T follicular helper cell (primary cell): ENCODE results near the gene ALK.
A peak's percentile ranks its signal among the peaks of the same experiment; 100 is the strongest.

Experiments
- DNase-seq: peaks from one replicate; pipeline ENCODE4 v3.0.0-alpha.2; 2020; ENCODE audit warnings: low read depth

The ALK gene

DNA sequence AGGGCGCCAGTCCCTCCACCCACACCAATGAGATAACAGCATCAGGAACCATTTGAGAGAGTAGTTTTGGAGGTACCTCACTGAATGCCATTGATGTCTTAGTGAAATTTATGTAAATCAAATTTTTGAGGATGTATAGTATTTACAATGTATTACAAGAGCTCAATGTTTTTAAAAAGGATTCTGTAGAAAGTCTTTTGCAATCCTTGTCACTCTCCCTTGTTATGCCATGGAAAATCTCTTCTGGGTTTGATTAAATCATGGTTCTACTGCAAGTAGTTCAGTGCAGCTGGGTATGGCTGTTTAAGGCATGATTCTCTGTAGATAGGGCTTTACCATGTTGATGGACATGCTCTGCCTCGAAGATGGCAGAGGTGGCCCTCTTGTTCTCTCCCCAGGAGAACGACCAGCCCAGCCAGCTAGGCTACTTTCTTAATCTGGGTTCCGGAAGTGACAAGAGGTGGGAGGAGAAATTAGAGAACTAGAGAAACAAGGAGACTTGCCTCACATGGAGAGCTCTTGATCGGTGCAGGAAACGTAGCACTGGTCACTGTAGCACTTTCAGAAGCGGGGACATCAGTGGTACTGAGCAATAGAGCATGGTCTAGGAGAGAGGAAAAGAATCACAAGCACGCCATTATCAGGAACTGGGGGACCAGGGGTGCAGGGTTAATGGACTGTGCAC is 603.4 kb downstream of the ALK start:
- no peak for DNase-seq

DNA sequence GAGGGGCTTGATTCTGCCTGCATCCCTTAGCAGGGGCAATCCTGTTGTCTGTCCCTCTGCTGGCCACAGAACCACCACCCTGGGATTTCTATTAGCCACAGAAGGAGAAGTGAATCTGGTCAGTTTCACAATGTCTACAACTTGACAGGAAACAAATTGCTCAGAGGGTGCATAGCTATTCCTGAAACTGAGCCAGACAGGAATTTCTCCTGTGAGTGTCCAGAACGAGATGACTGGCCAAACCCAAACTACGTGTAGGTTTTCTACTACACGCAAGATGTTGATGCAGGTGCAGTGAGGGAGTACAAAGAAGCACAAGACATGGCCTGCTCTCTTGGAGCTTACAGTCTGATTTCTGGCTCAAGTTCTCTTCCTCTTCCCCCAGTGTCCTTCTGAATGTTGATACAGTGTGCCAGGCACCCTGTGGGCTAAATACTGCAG is 604.3 kb downstream of the ALK start:
- DNase-seq = no peak

DNA sequence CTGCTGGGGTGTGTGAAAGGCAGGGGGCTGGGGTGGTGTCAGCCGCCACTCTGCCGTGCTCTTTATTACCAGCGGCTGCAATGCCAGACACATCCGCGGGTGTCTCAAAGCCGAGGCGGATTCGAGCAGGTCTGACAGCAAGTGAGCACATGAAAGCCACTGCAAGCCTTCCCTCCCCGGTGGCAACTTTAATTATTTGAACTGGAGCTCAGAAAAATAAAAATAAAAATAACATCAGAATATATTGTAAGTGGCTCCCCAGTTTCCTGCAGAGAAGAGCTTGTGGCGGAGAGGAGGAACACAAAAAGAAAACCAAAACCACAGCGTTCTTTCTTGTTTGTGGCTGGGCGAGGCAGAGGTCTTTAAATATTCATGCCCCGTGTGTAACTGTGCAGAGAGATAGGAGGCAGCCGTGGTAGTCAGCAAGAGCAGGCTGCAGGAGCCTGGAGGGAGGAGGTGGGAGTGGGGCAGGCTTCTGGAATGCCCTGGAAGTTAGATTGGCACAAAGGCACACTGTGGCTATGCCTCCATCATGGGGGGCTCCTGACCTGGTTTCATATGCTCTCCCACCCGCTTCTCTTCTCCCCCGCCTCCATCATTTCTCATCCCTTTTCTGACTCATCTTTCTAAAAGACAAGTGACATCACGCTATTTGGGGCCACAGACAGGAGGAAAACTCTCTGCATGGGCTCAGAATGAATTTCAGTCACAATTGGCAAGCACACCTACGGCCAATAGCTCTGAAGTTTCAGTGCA is 606.4 kb downstream of the ALK start:
- peak; percentile 14 for DNase-seq

DNA sequence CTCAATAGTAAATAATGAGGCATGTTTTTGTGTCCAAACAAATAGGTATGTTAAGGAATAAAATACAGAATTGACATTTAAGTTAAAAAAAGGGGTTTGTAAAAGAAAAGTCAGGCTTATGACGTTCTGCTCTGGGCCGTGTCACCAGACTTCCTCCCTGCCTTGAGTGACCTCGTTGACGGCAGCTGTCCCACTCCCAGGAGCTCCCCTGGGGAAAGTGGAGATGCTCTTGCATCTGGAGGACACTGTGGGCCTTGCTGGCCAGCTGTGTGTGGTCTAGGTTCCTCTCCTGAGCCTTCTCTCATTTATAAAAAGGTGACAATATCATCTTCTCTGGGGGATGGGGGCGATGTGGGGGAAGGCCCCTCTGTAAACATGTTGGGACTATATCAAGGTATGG is 609.9 kb downstream of the ALK start:
- no peak for DNase-seq

DNA sequence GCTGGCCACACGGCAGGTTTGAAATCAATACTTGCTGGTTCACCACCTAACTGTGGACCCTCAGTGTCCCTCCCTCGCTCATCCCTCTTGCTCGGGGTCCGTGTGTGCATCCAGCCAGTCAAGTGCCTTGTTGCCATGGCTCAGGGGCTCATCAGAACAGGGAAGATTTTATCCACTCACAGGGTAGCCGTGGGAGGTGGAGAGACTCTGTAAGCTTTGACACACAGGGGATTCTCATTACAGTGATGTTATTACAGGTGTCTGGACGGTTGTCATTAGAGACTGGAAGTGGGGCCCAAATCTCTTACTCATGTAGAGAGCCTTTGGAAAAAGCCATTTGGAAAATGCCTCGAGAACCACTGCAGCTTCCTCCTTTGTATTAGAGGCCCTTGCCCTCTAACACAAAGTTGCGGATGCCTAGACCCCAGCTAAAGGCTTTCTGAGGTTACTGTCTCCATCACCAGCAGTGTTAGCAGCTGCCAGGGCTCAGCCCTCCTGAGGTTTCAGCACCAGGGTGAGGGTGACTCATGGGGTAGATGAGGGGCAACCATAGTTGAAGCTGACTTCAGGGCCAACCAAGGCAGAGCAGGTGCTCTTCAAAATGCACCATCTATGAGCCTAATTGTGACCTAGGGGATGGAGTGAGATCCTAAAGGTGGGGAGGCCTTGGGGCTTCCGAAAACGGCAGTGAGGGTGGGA is 610.6 kb downstream of the ALK start:
- DNase-seq = no peak

DNA sequence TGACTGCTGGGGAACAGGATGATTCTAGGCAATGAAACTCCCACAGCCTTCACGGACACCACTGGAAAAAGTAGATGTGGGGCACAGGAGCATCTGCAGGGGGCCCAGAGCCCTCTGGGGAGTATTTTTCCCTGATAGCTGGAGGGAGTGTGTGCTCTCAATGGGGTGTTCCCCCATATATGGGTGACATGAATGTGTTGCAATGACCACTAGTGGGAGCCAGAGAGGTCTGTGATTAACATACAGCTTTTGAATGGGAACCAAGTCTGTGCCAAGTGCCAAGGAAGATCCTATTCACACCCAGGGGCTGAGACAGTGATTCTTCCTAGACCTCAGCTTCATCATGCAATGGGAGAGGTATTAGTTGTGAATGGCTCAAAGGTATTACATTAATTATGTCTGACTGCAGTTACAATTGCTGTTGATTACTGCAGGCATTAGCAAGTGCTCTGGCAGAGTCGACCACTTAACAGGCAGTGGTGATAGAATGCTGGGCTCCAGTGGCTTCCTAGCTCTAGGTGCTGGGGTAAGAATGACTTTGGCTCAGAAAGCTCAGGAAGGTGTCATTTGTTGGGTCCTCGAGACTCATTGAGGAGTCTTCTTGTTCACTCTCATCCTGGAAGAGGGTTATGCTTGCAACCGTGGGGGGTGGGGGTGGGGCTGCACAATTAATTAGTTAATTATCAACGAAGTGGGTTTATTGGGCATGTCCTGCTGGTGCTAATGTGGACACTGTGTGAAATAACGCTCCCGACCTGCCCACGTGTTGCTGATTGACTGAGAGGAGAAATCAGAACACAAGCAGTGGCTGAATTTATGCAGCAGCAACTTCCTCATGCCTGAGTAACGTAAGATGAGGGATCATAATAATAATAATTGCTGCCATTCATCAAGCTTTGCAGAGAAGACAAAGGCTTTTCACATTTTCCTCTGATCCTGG is 612.0 kb downstream of the ALK start:
- peak; percentile 24 for DNase-seq

DNA sequence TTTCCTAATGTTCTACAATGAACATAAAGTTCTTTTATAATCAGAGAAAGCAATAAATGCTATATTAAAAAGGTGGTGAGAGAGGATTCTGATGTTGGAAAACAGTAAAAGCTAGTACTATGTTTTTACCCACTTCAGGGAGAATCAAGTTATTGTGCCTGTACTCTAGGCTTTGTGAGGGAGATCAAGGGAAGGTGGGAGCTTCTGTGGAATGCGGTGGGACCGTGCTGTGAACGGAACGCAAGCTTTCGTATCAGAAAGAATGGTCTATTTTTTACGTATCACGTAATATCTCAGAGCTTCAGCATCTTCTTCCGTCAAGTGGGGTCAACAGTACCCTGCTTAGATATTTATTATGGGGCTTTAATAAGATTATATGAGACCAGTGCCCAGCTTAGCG is 613.0 kb downstream of the ALK start:
- DNase-seq = no peak

DNA sequence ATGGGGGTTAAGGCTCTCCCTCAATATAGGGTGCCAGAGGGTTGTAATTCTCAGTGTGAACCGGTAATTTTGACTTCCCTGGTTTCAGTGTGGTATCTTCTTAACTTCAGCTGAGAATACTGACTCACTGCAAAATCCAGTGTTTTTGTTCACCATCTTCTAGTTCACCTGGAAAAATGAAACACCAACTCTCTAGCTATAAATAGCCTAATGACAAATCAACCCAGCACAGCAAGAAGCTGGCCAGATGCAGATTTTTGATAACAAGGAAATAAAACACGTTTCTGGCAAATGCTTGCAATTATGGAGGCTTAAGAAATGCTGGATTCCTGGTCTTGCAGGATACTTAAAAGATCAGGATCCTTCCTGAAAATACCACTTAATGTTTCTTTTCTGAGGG is 613.9 kb downstream of the ALK start:
- no peak for DNase-seq

DNA sequence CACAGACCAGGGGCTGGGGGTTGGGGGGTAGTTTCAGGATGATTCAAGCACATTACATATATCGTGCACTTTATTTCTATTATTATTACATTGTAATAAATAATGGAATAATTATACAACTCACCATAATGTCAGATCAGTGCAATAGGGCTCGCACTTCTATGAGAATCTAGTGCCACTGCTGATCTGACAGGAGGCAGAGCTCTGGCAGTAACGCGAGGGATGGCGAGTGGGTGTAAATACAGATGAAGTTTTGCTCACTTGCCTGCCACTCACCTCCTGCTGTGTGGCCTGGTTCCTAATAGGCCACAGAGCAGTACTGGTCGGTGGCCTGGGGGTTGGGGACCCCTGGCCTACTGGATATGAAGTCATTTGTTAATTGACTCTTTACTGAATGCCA is 615.6 kb downstream of the ALK start:
- DNase-seq = no peak

DNA sequence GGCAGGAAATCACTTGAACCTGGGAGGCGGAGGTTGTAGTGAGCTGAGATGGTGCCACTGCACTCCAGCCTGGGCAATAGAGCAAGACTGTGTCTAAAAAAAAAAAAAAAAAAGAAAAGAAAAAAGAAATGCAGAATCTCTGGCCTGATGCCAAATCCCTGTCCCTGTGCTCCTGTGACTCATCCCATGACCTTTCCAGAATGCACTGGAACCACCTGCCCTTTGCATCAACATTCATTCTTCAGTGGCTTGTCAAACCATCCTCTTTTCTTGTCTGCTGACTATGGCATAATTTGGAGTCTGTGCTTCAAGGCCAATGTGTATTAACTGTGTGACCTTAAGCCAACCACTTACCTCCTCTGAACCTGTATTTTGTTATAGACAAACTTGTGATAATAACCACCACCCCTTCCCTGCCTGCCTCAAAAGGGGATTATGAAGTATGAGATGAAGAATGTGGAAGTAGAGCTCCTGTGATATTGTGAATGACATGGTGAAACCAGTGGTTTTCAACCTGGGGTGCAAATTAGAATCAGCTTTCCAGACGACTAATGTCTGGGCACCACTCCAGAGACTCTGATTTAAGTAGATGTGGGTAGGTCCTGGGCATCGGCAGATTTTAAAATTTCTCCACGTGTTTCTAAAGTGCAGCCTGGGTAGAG is 616.9 kb downstream of the ALK start:
- DNase-seq = no peak

DNA sequence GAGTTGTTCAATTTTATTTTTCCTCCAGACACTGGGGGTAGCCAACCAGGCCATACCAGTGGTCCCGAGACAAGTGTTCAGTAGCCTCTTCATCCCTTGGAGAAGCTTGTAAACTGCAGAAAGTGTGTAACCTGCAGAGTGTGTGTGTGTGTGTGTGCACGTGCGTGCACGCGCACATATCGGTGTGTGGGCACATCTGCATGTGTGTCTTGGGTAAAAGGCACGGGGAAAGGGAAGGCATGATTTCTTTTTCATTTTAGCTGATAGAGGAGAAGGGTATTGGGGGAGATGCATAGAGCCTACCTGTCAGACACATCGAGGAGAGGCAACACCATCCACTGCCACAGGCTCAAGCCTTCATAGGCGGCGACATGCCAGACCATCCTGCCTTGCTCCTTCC is 624.8 kb downstream of the ALK start:
- DNase-seq = no peak

DNA sequence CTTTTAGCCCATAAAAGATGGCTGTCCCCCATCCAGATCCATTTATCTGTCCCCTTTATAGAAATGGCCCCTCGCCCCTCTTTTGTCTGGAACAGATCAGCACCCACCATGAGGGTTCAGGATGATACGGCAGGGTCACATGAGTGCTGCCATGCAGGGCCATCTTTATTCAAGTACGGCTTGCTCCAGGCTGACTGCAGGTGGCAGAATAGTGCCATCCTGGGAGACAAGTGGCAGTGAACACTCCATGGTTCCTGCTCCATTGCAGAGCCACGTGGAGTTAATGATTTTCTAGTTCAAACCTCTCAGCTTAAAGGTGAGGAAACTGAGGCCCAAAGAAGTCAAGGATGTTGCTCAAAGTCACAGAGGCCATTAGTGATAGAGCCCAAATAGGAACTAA is 625.5 kb downstream of the ALK start:
- no peak for DNase-seq

DNA sequence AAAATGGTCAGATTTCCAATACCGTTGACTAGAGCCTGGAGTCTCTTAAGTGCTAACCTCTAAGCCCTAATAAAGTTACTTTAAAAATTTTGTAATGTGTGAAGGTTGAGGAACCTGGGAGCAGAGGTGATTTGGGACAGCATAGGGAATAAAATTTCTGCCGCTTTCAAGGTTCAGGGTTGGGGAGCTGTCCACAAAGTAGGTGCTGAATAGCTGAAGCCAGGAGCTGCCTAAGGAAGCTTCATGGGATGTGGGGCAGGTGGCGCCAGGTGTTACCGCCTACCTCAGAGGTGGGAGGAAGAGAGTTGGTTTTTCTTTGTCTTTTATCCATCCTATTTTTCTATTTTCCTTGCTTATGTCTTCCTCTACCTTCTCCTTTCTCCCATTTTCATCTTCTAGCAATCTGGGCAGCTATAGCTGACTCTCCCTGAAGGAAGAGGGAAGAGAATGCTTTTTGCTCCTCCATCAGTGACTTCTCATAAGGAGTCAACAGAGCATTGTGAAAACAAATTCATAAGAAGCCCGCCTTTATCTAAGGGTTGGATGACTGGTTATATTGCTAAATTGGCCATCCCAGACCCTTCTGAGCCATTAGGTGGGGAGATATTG is 627.5 kb downstream of the ALK start:
- DNase-seq = no peak

DNA sequence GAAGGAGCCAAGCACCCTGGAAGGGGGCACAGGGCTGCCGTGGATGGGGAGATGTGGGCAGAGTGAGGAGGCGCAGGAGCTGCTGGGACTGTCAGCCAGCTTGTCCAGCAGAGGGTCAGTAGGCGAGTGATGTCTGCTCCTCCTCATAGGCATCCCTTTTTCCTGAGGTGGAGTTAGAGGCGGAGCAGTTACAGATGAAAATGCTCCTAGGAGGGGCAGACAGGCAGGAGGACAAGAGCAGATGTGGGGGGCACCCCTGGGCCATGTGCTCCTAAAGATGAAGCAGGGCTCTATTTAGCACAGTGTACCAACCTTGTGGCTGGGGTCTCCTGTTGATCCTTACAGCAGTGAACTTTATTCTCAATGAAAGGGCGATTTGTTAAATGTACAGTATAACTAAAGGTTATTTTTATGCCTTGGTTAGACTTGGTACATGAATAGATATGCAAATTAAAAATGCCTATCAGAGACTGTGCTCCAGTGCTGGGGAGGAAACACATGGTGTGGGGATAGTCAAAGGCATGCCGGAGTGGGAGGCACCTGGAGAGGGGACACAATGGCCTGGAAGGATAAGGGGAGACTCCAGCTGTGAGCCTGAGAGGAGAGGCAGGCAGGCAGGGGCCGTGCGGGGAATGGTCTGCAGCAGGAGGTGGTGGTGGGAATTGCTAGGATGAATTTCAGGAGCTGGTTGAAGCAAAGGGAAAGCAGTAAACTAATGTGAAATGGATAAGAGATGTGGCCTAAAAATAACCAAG is 630.9 kb downstream of the ALK start:
- no peak for DNase-seq

DNA sequence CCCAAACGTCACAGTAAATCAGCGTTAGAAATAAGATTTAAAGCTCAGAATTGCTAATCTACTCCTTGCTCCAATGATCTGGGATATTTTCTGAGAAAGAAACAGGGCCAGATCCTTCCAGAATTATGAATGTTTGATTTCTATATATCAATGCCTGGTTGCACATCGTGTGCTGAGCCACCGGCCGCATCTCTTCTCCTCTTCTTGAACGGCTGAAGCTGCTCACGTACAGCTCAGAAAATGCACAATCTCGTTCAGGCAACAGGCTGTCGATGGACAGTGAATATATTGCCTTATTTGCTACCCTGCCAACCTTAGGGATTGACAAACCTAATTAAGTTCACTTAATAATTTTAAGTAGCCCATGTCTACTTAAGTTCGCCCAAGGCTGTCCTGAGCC is 636.7 kb downstream of the ALK start:
- DNase-seq = no peak

DNA sequence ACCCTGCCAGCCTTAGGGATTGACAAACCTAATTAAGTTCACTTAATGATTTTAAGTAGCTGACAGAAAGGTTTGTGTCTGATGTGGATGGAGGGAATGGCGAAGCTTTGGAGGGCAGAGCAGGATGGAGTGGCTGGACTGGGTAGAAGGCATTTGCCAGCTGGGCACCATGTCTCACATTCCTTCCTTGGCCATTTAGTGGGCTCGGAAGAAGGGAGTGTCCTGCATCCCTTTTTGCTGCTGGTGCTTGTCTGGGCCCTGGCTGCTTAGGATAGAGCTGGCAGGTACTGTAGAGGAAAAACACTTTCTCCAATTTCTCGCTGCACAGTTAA is 639.5 kb downstream of the ALK start:
- DNase-seq = no peak

DNA sequence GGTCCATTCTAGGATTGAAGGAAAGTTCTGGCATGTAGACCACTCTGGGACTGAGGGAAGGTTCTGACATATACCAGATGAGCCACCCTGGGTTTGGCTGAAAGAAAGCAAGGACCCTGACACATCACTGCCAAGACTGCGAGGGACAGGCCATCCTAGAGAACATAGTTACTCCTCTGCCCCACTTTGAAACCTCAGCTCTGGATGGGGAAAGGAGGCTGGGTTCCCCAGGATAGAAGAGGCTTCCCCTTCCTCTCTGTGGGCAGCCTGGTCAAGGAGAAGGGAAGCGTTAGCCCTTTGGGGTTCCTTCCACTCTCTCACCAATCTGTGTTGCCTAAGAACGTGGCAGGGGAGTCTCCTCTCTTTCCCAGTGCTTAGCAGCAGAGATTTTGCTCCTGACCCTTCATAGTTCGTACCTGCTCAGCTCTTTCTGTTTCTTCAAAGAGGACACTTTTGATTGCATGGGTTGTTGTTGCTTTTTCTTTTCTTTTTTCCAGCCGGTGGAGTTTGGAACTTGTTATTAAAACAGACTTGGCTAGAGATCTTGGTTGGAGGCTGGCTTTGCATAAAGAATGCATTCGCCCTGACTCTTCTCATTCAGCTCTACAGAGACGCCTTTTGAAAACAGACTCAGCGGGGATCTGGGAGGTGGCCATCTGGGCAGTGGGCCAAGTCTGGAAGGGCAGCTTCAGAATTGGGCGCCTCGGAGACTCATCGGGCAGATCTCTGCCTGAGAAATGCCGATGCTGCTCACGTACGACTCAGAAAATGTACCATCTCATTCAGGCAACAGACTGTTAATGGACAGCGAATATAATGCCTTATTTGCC is 640.1 kb downstream of the ALK start:
- DNase-seq = no peak

DNA sequence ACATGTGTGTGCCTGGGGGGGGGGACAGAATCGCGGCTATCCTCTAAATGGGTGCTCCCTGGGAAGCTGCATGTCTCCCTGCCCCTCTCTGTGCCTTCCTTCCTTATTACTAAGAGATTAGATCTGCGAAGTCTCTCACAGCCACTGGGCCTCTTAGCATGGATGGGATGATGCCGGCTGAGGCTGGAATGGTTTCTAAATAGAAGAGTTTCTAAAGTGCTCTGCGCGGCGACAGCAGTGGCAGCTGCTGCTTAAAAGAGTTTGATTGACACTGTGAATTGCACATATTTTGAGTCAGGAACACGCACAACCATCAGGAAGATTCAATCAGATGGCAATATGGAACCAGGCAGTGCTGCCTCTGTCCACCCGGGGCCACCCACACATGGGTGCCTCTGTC is 642.4 kb downstream of the ALK start:
- DNase-seq = no peak

DNA sequence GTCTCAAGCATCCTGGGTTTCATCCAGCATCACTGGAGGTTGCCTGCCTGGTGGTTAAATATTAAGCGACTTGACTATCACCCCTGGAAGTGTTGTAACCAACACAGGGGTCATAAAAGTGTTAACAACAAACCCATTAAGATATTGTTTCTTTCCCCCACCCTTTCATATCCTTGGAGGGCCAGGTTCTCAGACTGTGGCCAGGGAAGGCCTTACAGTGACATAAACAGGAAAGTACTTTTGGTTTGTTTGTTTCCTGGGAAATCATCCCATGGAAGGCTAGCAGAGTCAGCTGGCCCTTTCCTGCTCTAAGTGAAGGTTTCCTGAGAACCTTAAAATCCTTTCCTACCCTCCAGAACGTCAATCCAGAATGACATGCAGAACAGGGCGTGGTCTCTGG is 645.2 kb downstream of the ALK start:
- DNase-seq = no peak

DNA sequence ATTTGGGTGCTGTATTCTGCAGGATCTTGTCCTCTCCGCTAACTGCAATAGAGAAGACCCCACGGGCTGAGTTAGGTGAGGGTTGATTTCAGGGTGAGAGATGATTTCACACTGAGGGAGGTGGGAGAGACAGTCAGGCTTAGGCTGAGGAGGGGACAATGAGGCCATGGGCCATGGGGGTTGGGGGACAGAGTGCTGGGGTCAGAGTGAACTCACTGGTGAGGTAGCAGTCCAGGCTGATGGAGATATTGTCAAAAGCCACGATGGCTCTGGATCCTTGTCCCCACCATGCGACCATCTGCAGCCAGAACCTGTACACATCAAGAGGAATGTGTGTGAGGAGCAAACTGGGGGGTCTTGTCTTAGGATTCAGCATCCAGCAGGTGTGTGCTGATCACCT is 646.2 kb downstream of the ALK start:
- DNase-seq = no peak
